Measurements from ENCODE around the gene SLC17A1. TPM values are rescaled to one million over a fixed set of nuclear protein-coding genes. Genes with fewer than 3 reads are reported as not detected.

SLC17A1 gene
- total and polyA plus RNA-seq, 2 donors (not counting 3 experiments of a cell fraction or from before 2014, with no cell fraction given): not detected

DNA sequence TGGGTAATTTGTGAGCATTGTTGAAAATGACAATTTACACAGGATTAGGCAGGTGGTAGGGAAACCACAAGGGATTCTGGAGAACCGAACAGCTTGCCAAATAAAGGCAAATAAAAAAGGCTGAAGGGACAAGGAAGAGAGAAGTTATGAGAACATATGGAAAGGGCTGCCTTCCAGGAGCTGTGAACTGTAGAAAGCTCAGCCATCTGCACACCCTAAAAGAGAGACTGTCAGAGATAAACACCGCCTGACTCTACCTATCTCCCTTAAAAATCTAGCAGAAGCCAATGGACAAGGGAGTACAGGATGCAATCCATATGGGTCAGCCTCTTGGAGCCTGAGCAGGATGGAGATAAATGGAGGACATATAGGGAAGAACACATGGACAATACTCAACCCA, 12.7 kb upstream of the SLC17A1 start:
- H3K4me3 ChIP-seq (replicated peaks in 1 of 3; ENCODE audit: insufficient read depth in 1 of 3, low read depth in 1 of 3, low read length in 3 of 3): no peak overlapping the region
- H3K4me2 ChIP-seq (ENCODE audit: insufficient read depth, low read length): no peak overlapping the region
- no peaks in the 10 kb centered on the region for H3K9me1 ChIP-seq (replicated peaks; ENCODE audit: control insufficient read depth, extremely low read depth, insufficient read depth, low read length)
- dilution Hi-C loops (cut with MboI; ENCODE audit: extremely low pct_ligation_motif_present, low sequenced_read_pairs) (no loop called here), intact Hi-C loops (cut with micrococcal nuclease) (no loop called here)
- H3K27ac ChIP-seq (ENCODE audit: insufficient read depth, low read depth, low read length): no peak overlapping the region
- no peak overlapping the region for H3K9ac ChIP-seq (replicated peaks; ENCODE audit: extremely low read depth, insufficient read depth, low read length)
- no peak overlapping the region for H2AFZ ChIP-seq (ENCODE audit: low read depth, low read length)
- H3K9me3 ChIP-seq (replicated peaks; ENCODE audit: control insufficient read depth, insufficient read depth, low read length): no peaks in the 10 kb centered on the region
- CTCF ChIA-PET: no interaction called here
- no peaks in the 10 kb centered on the region for H3K27me3 ChIP-seq (ENCODE audit: control insufficient read depth in 2 of 2, insufficient read depth in 2 of 2, low read length in 2 of 2)
- BruUV-seq (replicated peaks): no TSS peak
- no peaks in the 10 kb centered on the region for H3K36me3 ChIP-seq (ENCODE audit: control insufficient read depth in 2 of 2, extremely low read depth in 1 of 2, insufficient read depth in 2 of 2, low read length in 2 of 2)
- FAIRE-seq: no peak
- DNase-seq (ENCODE audit: low read depth, low spot score): no peak
- no peaks in the 10 kb centered on the region for H3K79me2 ChIP-seq (ENCODE audit: control insufficient read depth, insufficient read depth, low read length)
- POLR2A ChIA-PET: no interaction called here
- TF ChIP-seq FOS (IDR thresholded peaks at IDR 0.05; ENCODE audit: borderline replicate concordance, insufficient read depth, low read length) (no peak), EZH2 (IDR thresholded peaks at IDR 0.05; ENCODE audit: borderline replicate concordance, low read depth, low read length, severe bottlenecking) (no peak), POLR2A (IDR thresholded peaks at IDR 0.05; ENCODE audit: low read depth, low read length) (no peak), POLR2AphosphoS5 (IDR thresholded peaks at IDR 0.05; ENCODE audit: insufficient read depth, low read depth, low read length) (no peak)
- TF ChIP-seq, protein P1, sequence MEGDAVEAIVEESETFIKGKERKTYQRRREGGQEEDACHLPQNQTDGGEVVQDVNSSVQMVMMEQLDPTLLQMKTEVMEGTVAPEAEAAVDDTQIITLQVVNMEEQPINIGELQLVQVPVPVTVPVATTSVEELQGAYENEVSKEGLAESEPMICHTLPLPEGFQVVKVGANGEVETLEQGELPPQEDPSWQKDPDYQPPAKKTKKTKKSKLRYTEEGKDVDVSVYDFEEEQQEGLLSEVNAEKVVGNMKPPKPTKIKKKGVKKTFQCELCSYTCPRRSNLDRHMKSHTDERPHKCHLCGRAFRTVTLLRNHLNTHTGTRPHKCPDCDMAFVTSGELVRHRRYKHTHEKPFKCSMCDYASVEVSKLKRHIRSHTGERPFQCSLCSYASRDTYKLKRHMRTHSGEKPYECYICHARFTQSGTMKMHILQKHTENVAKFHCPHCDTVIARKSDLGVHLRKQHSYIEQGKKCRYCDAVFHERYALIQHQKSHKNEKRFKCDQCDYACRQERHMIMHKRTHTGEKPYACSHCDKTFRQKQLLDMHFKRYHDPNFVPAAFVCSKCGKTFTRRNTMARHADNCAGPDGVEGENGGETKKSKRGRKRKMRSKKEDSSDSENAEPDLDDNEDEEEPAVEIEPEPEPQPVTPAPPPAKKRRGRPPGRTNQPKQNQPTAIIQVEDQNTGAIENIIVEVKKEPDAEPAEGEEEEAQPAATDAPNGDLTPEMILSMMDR (IDR thresholded peaks at IDR 0.05; ENCODE audit: extremely low read depth in 1 of 2, insufficient read depth in 1 of 2, low read depth in 1 of 2, low read length in 2 of 2): no peak
- no peaks in the 10 kb centered on the region for H4K20me1 ChIP-seq (replicated peaks; ENCODE audit: control insufficient read depth, extremely low read depth, insufficient read depth, low read length)
- no peaks in the 10 kb centered on the region for H3K4me1 ChIP-seq (ENCODE audit: control insufficient read depth, extremely low read depth, insufficient read depth, low read length)

DNA sequence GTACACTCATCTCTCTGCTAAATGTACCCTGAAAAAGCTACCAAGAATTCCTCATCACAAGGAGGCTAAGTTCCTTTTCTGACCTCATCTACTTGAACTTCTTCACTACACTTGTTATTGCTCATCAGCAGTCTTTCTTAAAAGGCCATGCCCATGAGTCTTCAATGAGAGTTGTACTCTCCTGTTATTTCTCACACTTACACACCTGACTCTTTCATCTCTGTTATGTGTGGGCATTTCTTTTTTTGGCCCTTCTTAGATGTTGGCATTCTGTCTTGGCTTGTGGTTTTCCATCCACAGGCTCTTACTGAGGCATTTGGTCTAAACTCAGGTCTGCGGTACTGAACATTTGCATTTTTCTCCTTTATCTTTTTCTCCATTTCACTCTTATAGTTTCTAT, 10.7 kb upstream of the SLC17A1 start:
- FAIRE-seq (no peak), DNase-seq (ENCODE audit: low read depth, low spot score) (no peak)
- no peak overlapping the region for H3K9ac ChIP-seq (replicated peaks; ENCODE audit: extremely low read depth, insufficient read depth, low read length)
- ChIA-PET POLR2A (no interaction called here), CTCF (no interaction called here)
- no peaks in the 10 kb centered on the region for H3K4me1 ChIP-seq (ENCODE audit: control insufficient read depth, extremely low read depth, insufficient read depth, low read length)
- H3K27ac ChIP-seq (ENCODE audit: insufficient read depth, low read depth, low read length): no peak overlapping the region
- BruUV-seq (replicated peaks): no TSS peak
- no peak overlapping the region for H2AFZ ChIP-seq (ENCODE audit: low read depth, low read length)
- TF ChIP-seq, protein P1 (IDR thresholded peaks at IDR 0.05; ENCODE audit: extremely low read depth in 1 of 2, insufficient read depth in 1 of 2, low read depth in 1 of 2, low read length in 2 of 2): no peak
- TF ChIP-seq POLR2AphosphoS5 (IDR thresholded peaks at IDR 0.05; ENCODE audit: insufficient read depth, low read depth, low read length) (no peak), GATA2 (IDR thresholded peaks at IDR 0.05; ENCODE audit: insufficient read depth, insufficient read length, low read depth, low read length) (no peak), FOS (IDR thresholded peaks at IDR 0.05; ENCODE audit: borderline replicate concordance, insufficient read depth, low read length) (no peak), MYC (IDR thresholded peaks at IDR 0.05; ENCODE audit: low read depth, low read length) (no peak), POLR2A (IDR thresholded peaks at IDR 0.05; ENCODE audit: low read depth, low read length) (no peak), EZH2 (IDR thresholded peaks at IDR 0.05; ENCODE audit: borderline replicate concordance, low read depth, low read length, severe bottlenecking) (no peak), JUN (IDR thresholded peaks at IDR 0.05; ENCODE audit: borderline replicate concordance, insufficient read depth, insufficient read length, low read depth) (no peak)
- TF ChIP-seq, protein P2, sequence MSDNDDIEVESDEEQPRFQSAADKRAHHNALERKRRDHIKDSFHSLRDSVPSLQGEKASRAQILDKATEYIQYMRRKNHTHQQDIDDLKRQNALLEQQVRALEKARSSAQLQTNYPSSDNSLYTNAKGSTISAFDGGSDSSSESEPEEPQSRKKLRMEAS (IDR thresholded peaks at IDR 0.05; ENCODE audit: insufficient read depth, insufficient read length): no peak
- no peaks in the 10 kb centered on the region for H3K9me3 ChIP-seq (replicated peaks; ENCODE audit: control insufficient read depth, insufficient read depth, low read length)
- intact Hi-C loops (cut with micrococcal nuclease): no loop called here
- H3K79me2 ChIP-seq (ENCODE audit: control insufficient read depth, insufficient read depth, low read length): no peaks in the 10 kb centered on the region
- H3K4me3 ChIP-seq (replicated peaks in 1 of 3; ENCODE audit: insufficient read depth in 1 of 3, low read depth in 1 of 3, low read length in 3 of 3): no peak overlapping the region
- H3K9me1 ChIP-seq (replicated peaks; ENCODE audit: control insufficient read depth, extremely low read depth, insufficient read depth, low read length): no peaks in the 10 kb centered on the region
- dilution Hi-C loops (cut with MboI; ENCODE audit: extremely low pct_ligation_motif_present, low sequenced_read_pairs): no loop called here
- no peaks in the 10 kb centered on the region for H4K20me1 ChIP-seq (replicated peaks; ENCODE audit: control insufficient read depth, extremely low read depth, insufficient read depth, low read length)
- H3K27me3 ChIP-seq (ENCODE audit: control insufficient read depth in 2 of 2, insufficient read depth in 2 of 2, low read length in 2 of 2): no peaks in the 10 kb centered on the region
- no peak overlapping the region for H3K4me2 ChIP-seq (ENCODE audit: insufficient read depth, low read length)
- no peaks in the 10 kb centered on the region for H3K36me3 ChIP-seq (ENCODE audit: control insufficient read depth in 2 of 2, extremely low read depth in 1 of 2, insufficient read depth in 2 of 2, low read length in 2 of 2)

Measured in endothelial cell of umbilical vein (primary cell).